ENCODE results near the gene FGD6.

The FGD6 gene

DNA sequence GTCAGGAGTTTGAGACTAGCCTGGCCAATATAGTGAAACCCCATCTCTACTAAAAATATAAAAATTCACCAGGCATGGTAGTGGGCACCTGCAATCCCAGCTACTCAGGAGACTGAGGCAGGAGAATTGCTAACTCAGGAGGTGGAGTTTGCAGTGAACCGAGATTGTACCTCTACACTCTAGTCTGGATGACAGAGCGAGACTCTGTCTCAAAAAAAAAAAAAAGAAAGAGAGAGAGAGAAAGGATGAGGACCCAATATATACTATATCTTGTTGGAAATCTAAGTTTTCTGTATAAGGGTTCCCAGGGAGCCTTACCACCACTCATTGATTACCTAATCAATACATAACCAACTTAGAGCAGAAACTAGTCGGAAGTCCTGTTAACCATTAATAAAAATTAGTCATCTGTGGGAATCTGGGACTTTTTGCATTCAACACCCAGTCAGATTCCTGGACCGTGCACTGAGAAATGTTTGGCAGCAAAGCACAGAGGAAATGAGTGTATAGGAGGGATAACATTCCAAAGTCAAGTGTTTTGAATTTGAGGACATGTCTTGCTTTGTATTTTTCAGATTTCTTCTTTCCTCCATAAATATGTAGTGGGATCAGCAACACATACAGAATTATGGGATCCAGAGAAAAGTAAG lies 99.0 kb downstream of the FGD6 start:
- no peak for DNase-seq (ENCODE audit: low spot score)
- TF ChIP-seq, protein P1, sequence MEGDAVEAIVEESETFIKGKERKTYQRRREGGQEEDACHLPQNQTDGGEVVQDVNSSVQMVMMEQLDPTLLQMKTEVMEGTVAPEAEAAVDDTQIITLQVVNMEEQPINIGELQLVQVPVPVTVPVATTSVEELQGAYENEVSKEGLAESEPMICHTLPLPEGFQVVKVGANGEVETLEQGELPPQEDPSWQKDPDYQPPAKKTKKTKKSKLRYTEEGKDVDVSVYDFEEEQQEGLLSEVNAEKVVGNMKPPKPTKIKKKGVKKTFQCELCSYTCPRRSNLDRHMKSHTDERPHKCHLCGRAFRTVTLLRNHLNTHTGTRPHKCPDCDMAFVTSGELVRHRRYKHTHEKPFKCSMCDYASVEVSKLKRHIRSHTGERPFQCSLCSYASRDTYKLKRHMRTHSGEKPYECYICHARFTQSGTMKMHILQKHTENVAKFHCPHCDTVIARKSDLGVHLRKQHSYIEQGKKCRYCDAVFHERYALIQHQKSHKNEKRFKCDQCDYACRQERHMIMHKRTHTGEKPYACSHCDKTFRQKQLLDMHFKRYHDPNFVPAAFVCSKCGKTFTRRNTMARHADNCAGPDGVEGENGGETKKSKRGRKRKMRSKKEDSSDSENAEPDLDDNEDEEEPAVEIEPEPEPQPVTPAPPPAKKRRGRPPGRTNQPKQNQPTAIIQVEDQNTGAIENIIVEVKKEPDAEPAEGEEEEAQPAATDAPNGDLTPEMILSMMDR (IDR thresholded peaks at IDR 0.05; ENCODE audit: extremely low read depth, insufficient read depth, missing control alignments) = no peak
- in situ Hi-C loops (cut with MboI; ENCODE audit: low pct_unique_long_range_greater_than_20kb, low sequenced_read_pairs, unreplicated experiment) = loop anchor here (25.0 kb wide), 1 partner anchor 394 kb away; no protein-coding TSS in a partner anchor

DNA sequence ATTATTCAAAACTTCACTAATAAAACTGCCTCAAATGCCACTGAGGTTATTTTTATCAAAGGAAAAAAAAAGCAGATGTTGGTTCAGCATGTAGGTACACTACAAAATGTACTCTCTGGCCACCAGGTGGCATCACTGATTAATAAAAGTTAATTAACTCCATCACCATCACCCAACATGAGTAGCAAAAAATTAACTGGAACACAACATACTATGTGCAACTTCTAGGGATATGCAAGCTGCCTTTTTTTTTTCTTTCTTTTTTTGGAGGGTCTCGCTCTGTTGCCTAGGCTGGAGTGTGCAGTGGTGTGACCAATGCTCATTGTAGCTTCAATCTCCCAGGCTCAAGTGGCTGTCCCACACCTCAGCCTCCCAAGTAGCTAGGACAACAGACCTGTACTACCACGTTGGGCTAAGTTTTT lies 100.1 kb downstream of the FGD6 start:
- in situ Hi-C loops (cut with MboI; ENCODE audit: low pct_unique_long_range_greater_than_20kb, low sequenced_read_pairs, unreplicated experiment) = loop anchor here (25.0 kb wide), 1 partner anchor 395 kb away; no protein-coding TSS in a partner anchor
- peak; percentile 66 for DNase-seq (ENCODE audit: low spot score)
- TF ChIP-seq, protein P1 (IDR thresholded peaks at IDR 0.05; ENCODE audit: extremely low read depth, insufficient read depth, missing control alignments) = peak; percentile 58

DNA sequence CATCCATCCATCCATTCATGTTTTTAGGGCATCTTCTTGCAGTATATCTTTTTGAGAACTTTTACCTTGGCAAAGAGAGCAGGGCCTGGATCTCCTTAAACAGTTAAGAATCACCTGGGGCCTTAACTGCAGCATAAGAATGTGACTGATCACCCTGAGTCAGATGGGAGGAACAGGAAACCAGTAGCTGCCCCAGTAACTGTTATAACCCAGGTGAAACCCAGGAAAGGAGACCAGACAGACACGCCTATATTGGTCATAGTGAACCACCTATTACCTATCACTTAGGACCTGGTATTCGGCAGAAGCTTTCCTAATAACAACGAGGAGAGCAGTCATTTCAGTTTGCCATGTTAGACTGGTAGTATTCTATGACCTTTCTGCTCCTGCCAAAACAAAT lies 100.5 kb downstream of the FGD6 start:
- peak; percentile 13 for DNase-seq (ENCODE audit: low spot score)
- in situ Hi-C loops (cut with MboI; ENCODE audit: low pct_unique_long_range_greater_than_20kb, low sequenced_read_pairs, unreplicated experiment) = loop anchor here (25.0 kb wide), 1 partner anchor 396 kb away; no protein-coding TSS in a partner anchor
- TF ChIP-seq, protein P1 (IDR thresholded peaks at IDR 0.05; ENCODE audit: extremely low read depth, insufficient read depth, missing control alignments) = no peak

DNA sequence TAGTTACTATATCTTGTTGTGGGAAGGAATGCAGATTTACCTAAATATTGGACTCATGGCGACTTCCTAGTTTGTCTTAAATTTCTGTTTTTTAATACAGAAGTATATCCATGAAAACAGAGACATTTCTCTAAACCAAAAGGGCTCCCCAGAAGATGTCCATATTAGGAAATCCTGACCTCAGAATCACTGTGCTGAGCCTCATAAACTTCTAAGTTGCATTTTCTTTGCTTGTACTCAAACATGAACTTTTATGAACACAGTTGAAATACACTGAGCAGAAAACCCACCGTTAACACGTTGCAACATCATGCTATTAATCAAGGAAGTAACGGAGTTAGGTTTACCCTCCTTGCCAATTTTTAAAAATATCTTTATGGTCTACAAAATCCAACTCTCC lies 100.9 kb downstream of the FGD6 start:
- DNase-seq (ENCODE audit: low spot score) = no peak
- in situ Hi-C loops (cut with MboI; ENCODE audit: low pct_unique_long_range_greater_than_20kb, low sequenced_read_pairs, unreplicated experiment) = loop anchor here (25.0 kb wide), 1 partner anchor 396 kb away; no protein-coding TSS in a partner anchor
- TF ChIP-seq, protein P1 (IDR thresholded peaks at IDR 0.05; ENCODE audit: extremely low read depth, insufficient read depth, missing control alignments) = no peak

DNA sequence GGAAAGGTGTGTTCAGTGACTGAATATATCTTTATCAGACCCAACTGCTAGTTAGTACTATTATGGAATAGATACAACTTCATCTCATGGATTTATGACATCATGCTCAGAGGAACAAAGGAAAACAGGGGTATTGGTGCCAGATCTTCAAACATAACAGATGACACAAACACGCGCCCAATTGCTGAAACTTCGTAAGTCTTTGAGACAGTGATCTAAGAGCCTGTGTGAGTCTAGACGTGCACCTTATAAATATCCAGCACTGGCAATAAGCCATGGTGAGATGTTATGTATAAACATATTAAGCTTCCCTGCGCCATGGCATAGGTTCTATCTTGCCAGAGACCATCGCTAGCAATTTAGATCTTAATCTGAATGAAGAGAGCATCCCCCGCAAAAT lies 101.6 kb downstream of the FGD6 start:
- no peak for DNase-seq (ENCODE audit: low spot score)
- TF ChIP-seq, protein P1 (IDR thresholded peaks at IDR 0.05; ENCODE audit: extremely low read depth, insufficient read depth, missing control alignments) = no peak
- in situ Hi-C loops (cut with MboI; ENCODE audit: low pct_unique_long_range_greater_than_20kb, low sequenced_read_pairs, unreplicated experiment) = loop anchor here (25.0 kb wide), 1 partner anchor 397 kb away; no protein-coding TSS in a partner anchor

DNA sequence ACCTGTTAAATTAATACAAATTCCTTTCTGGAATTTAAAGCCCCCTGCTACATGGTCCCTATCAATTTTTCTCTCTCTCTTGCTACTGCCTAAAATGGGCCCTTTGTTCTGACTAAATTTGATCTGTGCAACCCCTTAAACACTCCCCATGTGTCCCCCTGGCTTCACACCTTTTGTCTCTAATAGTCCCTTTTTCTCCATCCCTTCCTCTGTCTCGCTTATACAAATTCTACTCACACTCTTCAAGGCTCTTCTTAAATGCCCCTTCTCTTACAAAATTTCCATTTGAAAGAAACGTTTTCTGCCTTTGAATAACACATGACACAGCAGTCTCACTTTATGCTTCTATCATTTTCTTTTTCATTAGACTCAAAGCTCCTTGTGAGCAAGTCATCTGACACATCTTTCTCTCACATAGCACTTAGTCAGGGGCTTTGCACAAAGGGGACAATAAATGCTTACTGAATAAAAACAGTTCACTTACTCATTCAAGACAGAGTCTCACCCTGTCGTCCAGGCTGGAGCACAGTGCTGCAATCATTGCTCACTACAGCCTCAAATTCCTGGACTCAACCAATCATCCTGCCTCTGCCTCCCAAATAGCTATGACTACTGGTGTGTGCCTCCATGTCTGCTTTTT lies 102.4 kb downstream of the FGD6 start:
- TF ChIP-seq, protein P1 (IDR thresholded peaks at IDR 0.05; ENCODE audit: extremely low read depth, insufficient read depth, missing control alignments) = no peak
- in situ Hi-C loops (cut with MboI; ENCODE audit: low pct_unique_long_range_greater_than_20kb, low sequenced_read_pairs, unreplicated experiment) = loop anchor here (25.0 kb wide), 1 partner anchor 397 kb away; no protein-coding TSS in a partner anchor
- no peak for DNase-seq (ENCODE audit: low spot score)
